ENCODE results near the gene CCDC3.

CCDC3 gene

DNA sequence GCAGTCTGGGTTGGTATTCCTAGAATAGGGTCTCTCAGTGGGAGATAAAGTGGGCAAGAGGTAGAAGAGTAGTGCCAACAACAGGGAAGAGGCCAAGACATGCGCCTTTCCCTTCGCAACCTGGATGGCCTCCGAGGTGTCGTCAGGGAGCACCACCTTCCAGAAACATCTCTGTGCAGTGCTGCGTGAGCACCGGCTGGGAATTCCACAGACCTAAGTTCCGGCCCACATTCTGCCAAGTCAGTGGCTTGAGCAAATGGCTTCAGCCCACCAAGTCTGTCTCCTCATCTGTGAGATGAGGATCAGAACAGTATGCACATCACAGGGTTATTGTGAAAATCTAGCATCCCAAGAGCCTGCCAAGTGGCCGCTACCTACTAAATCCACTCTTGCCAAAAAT lies 40.6 kb downstream of the CCDC3 start:
- no peak for DNase-seq

GRCh38 chr10:12960334-12960898 lies 41.1 kb downstream of the CCDC3 start:
- DNase-seq = no peak

GRCh38 chr10:12958546-12959110 lies 42.9 kb downstream of the CCDC3 start:
- no peak for DNase-seq

DNA sequence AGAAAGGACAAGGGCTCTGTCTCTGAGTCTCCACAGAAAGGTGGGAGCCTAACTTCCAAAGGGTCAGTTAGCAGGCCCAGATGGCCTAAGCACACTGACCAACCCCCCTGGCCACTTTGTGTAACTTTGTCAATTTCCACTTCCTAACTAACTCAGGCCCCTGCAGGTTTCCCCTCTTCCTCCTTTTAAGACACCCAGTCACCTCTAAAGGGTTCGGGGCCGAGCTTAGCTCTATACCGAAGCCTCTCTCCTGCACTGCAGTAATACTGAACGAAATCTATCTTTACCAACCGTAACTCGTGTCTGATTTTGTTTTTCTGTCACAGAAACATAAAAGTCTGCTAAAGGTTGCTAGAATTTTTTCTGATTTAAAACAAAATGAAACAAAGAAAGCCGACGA lies 44.4 kb downstream of the CCDC3 start:
- DNase-seq = no peak

GRCh38 chr10:12954866-12955265 lies 46.6 kb downstream of the CCDC3 start:
- no peak for DNase-seq

DNA sequence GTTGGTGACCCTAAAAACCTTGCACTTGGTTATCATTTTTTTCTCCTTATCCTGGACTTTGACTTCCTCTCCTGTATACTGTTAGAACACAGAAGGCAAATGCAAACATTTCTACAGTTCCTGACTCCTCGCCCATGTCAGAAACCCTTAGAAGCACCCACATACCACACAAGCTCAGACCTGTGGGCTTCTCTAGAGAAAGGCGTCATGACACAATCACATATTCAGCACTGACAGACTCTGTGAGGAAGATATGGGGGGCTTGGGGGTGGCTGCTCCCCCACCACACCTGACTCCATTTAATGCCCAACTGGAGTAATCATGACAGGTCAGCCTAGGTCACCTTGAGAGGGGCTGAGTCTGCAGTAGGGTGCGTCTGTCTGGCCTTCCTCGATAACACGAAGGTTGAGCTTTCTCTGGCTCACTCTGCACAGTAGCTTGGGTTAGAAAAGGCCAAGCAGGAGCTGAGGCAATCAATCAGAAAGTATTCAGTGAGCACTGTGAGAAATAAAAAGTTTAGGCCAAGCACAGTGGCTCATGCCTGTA lies 50.9 kb downstream of the CCDC3 start:
- no peak for DNase-seq

- DNase-seq = no peak
Measured at GRCh38 chr10:12949248-12949647, 52.3 kb downstream of the CCDC3 start.

DNA sequence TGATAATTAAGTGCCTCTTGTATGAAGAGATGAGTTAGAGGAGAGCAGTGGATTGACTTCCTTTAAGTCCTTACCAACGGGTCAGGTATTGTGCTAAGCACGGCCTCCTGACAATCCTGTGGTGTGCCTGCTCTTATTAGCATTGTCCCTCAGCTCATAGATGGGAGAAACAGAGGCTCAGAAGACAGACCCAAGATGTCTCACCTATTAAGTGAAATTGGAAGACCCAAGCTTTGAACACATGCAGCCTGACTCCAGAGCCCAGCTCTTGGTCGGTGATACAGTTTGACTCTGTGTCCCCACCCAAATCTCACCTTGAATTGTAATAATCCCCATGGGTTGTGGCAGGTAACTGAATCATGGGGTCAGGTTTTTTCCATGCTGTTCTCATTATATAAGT lies 53.8 kb downstream of the CCDC3 start:
- DNase-seq = no peak

GRCh38 chr10:12946372-12946771 lies 55.1 kb downstream of the CCDC3 start:
- DNase-seq = no peak

GRCh38 chr10:12945690-12946359 lies 55.7 kb downstream of the CCDC3 start:
- no peak for DNase-seq

GRCh38 chr10:12944931-12945330 lies 56.6 kb downstream of the CCDC3 start:
- DNase-seq = no peak

DNA sequence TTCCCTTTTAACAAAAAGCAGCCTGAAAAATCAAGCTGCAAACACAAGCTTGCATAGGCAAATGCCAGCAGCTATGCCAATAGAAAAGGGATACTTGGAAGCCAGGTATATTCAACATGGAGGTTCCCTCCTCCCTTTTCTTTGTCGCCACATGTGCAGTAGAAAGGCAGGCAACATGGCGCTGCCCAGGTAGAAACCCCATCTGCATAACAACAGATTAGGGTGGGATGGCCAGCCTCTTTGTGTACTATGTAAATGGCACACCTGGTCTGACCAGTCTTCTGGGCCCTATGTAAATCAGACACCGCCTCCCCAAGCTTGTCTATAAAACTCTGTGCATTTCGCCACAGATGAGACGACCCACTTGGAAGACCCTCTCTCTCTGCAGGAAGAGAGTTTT lies 58.1 kb downstream of the CCDC3 start:
- no peak for DNase-seq

DNA sequence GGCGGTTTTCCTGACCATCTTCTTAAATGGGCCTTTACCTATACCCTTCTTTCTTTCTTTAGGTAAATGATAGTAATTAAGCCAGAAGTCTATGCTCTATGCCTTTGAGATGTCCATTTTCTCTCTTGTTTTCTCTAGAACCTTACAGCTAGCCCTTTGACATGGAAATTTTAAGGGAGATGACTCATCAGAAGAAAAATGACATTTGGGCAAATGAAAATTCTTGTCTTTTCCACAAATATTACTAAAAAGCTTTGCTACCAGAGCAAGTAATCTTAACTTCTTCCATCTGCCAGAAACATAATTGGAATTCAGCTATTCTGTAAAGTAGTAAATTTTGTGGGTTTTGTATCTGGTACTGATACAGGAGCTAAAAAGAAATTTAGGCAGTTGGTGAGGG lies 59.5 kb downstream of the CCDC3 start:
- DNase-seq = no peak

GRCh38 chr10:12940791-12941190 lies 60.7 kb downstream of the CCDC3 start:
- no peak for DNase-seq

DNA sequence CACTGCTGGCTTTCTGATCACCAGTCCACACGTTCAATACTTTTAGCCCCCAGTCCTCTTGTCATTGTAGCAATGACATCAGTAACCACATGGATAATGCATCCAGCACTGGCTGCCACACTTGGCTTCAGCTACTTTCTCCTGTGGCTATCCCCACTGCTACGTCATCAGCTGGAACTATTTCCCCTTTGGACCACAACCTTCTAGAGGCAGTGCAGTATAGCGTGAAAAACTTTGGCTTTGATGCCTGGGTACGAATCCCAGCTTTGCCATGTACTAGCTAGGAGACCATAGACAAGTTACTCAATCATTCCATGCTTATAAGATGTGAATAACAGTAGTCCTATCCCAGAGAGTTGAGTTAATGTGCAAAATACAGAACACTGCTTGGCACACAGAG lies 63.2 kb downstream of the CCDC3 start:
- no peak for DNase-seq

DNA sequence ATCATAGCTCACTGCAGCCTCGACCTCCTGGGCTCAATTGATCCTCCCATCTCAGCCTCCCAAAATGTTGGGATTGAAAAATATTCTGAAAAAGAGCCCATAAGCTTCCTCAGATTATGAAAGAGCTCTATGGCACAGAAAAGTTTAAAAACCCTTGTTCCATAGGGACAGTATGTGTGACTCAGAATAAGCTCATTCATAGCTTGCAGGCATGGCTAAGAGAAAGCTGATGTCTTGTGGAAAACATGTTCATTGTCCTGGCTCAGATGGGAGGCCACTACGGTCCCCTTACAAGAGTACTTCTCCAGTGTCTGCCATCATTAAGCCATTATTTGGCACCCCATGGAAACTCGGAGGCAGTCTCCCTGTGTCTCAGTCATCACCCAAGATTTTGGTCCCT lies 64.0 kb downstream of the CCDC3 start:
- DNase-seq = no peak

- DNase-seq = no peak
Measured at GRCh38 chr10:12934777-12935176, 66.7 kb downstream of the CCDC3 start.

GRCh38 chr10:12929381-12929780 lies 72.1 kb downstream of the CCDC3 start:
- no peak for DNase-seq

DNA sequence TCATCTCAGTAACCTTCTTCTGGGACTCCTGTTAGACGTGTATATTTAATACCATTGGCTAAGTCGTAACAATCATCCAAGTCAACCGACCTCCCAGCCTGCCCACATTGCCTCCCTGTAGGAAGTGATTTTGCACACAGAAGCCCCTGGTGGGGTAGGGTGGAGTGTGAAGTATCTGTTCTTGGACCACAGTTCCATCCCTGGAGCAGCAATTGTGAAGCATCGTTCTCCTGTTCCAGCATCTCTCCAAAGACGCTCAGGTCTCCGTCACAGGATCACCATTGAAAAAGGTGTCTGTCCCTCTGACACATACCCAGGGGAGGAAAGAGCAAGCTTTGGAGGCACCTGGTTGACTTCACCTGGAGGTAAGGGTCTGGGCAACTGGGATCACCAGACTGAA lies 72.9 kb downstream of the CCDC3 start:
- DNase-seq = no peak

DNA sequence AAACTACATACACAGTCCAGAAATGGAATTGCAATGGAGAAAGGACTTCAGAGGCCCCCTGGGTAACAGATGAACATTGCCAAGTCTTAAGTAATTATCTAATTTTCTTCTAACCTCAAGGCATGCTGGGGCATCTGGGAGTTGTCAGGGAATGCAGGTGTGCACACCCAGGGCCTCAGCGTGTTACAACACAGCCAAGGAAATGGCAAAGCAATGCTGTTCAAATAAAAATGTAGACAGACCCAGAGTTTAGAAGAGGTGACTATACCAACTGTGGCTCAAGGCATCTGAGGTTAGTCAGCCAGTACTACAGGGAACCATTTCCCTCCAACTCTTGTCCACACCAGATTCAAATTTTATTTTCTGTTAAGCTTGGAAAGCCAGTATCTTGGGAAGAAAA lies 73.6 kb downstream of the CCDC3 start:
- DNase-seq = no peak

DNA sequence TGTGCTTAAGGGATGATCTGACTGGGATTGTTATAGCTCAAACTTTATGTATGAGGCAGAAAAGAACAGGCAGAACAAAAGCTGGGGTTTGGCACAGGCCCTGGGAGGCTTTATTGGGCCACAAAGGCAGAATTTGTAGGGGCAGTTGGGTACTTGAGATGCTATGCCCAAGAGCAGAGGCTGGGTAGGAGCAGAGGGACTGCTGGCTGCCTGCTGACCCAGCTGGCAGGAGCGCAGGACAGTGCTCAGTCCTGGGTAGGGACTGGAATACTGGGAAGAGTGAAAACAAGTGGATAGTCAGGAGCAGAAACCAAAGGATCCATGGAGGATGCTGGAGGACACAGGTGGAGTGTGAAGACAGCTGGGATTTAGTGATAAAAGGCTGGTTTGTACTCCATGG lies 75.7 kb downstream of the CCDC3 start:
- no peak for DNase-seq

DNA sequence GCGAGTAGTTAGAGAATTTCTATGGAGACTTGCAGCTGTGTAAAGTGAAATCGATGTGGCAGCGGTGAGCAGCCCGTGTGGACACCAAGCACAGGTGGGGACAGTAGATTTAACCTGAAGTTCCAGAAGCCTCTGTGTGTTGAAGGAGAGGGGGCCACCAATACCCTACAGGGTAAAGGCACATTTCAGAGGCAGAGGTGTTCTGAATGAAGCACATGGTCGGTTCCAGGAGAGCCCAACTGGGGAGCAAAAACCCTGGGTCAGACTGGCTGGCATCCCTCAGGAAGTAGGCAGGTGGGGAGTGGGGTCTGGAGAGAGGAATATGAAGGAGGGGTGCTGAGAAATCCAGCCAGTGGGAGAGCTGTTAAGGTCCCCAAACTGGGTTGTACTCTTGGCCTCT lies 76.6 kb downstream of the CCDC3 start:
- DNase-seq = no peak

- no peak for DNase-seq
Measured at GRCh38 chr10:12922117-12922900, 79.2 kb downstream of the CCDC3 start.

DNA sequence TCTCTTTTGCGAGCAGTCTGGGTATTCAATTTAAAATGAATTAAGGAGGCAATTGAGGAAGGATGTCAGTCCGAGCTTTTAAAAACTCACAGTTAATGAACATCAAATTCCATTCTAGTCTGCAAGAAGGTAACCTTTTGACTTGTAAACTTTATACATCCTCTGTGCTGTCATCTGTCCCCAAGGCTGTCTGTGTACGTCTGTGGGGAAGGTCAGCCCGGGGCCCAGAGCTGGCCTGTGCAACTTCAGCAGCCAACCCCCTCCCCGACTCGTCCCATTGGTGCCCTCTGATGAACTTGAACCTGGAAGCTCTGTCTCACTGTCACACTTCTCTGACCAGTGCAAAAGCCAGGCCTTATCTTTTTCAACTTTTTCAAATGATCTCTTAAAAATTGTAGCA lies 80.3 kb downstream of the CCDC3 start:
- DNase-seq = no peak
